Uterus (tissue), 4 donors: ENCODE results near the gene RBM15. TPM values are rescaled to one million over a fixed set of nuclear protein-coding genes. Genes with fewer than 3 reads are reported as not detected.

Experiments used
- DNase-seq, 2 donors: peaks; one replicate each; pipeline ENCODE4 v3.0.0-alpha.2; 2019 to 2020
- H3K27ac ChIP-seq, 2 donors: fragments of 200-600 bp; sonication (generic); 1 replicate in 1 of 2; 2 replicates in 1 of 2; pipeline ENCODE4 v1.5.1; 2016 to 2018
- H3K27me3 ChIP-seq, 2 donors: fragments of 200-600 bp; sonication (generic); one replicate each; pipeline ENCODE4 v1.5.1; 2018 to 2019; ENCODE audit warnings: control low read depth in 1 of 2
- H3K36me3 ChIP-seq, 2 donors: fragments of 200-600 bp; sonication (generic); one replicate each; pipeline ENCODE4 v1.5.1; 2019; ENCODE audit warnings: control low read depth in 1 of 2
- H3K4me1 ChIP-seq, 2 donors: fragments of 200-600 bp; sonication (generic); one replicate each; pipeline ENCODE4 v1.5.1; 2018 to 2019; ENCODE audit warnings: control low read depth in 1 of 2
- H3K4me3 ChIP-seq, 2 donors: fragments of 200-600 bp; sonication (generic); 1 replicate in 1 of 2; 2 replicates in 1 of 2; pipeline ENCODE4 v1.5.1; 2018 to 2019; ENCODE audit warnings: mild to moderate bottlenecking in 1 of 2
- H3K9me3 ChIP-seq, 2 donors: fragments of 200-600 bp; sonication (generic); one replicate each; pipeline ENCODE4 v1.5.1; 2019; ENCODE audit warnings: control low read depth in 1 of 2
- POLR2A ChIP-seq, 2 donors: fragments of 450-650 bp; IDR thresholded peaks; one replicate each; pipeline ENCODE4 v1.6.1; 2016; ENCODE audit warnings: antibody characterized with exemption in 2 of 2, mild to moderate bottlenecking in 1 of 2, moderate library complexity in 1 of 2
- intact Hi-C: fragments of 100-400 bp; cut with DNase I; formaldehyde crosslinking; loops from one replicate; pipeline ENCODE4 v1.15.1; 2023; ENCODE audit warnings: low total_unique reads
- total RNA-seq, 4 donors: library from RNA; depleted of rRNA in 3 of 4; stranded (reverse); fragments of >200 nt in 3 of 4; gene quantifications; one replicate each; pipeline versions ENCODE4 v1.1.0 to v1.2.4, GENCODE V29; 2014 to 2023
- TF ChIP-seq, protein P1 (sequence below), 4 experiments: fragments of 200-600 bp in 2 of 4; fragments of 450-650 bp in 2 of 4; sonication (generic) in 2 of 4; IDR thresholded peaks; one replicate each; pipeline ENCODE4 v1.5.1; 2016 to 2019; ENCODE audit warnings: antibody characterized with exemption in 4 of 4, mild to moderate bottlenecking in 2 of 4, moderate library complexity in 1 of 4
- donor health status: DM: yes; HTN: yes; CAD: no.

Gene RBM15
- total RNA-seq, 4 donors from 2014 or later: 9.2 to 71.1 (median 20.8) TPM

DNA sequence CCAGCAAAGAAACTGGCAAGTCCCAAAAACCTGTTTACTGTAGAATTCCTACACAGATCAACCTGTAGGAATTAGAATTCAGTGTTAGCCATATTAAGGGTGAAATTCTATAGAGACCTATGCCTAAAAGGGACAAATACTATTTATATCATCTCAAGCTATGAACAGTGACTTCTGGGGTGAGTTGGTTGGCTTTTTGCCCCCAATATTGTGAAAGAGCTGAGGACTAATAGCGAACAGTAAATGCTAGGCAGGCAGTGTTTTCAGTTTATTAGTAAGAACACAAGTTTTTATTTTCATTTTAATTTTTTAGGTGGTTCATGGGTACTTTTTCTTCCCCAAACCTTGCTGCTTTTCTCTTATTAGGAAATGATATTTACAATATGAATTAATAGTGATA lies 36.3 kb downstream of the RBM15 start:
- H3K9me3 ChIP-seq: no peaks in the 10 kb centered on the region
- TF ChIP-seq POLR2A (IDR thresholded peaks at IDR 0.05): no peak
- TF ChIP-seq, protein P1, sequence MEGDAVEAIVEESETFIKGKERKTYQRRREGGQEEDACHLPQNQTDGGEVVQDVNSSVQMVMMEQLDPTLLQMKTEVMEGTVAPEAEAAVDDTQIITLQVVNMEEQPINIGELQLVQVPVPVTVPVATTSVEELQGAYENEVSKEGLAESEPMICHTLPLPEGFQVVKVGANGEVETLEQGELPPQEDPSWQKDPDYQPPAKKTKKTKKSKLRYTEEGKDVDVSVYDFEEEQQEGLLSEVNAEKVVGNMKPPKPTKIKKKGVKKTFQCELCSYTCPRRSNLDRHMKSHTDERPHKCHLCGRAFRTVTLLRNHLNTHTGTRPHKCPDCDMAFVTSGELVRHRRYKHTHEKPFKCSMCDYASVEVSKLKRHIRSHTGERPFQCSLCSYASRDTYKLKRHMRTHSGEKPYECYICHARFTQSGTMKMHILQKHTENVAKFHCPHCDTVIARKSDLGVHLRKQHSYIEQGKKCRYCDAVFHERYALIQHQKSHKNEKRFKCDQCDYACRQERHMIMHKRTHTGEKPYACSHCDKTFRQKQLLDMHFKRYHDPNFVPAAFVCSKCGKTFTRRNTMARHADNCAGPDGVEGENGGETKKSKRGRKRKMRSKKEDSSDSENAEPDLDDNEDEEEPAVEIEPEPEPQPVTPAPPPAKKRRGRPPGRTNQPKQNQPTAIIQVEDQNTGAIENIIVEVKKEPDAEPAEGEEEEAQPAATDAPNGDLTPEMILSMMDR (IDR thresholded peaks at IDR 0.05): no peak
- H3K36me3 ChIP-seq: no peaks in the 10 kb centered on the region
- H3K27me3 ChIP-seq: no peaks in the 10 kb centered on the region
- no peak overlapping the region for H3K27ac ChIP-seq
- intact Hi-C loops: no loop called here
- no peak overlapping the region for H3K4me3 ChIP-seq
- DNase-seq: no peak
- H3K4me1 ChIP-seq: no peaks in the 10 kb centered on the region

DNA sequence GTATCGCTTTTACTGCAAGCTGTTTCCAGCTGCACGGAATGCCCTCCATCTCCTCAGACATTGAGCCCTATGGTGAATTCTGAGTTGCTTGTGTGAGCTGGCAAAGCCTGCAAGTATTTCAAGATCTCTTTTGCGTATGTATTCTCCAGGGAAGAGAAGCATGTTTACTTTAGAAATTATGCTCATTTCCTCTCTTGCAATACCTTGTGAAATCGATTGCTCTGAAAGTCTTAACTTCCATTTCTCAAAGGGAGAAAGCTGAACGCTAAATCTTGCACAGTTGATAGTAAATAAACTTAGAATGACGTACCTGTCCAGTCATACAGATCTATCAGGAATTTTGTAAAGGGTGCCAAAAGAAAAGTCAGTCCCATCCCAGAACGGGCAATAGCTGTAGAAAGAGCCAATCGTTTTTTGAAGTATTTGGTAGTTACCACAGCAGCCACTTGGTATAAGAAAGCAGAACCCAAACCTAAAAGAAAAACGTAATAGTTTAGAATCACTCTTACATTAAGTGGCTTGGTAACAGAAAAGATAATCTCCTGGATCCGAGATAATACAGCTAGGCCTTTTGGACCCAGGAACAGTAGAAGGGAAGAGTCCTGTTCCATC lies 41.6 kb downstream of the RBM15 start:
- Histone ChIP-seq H3K36me3 (no peaks in the 10 kb centered on the region), H3K4me1 (no peaks in the 10 kb centered on the region), H3K27me3 (no peaks in the 10 kb centered on the region), H3K9me3 (no peaks in the 10 kb centered on the region), H3K4me3 (no peak overlapping the region), H3K27ac (no peak overlapping the region)
- no peak for DNase-seq
- intact Hi-C loops: loop anchor here (2.0 kb wide), 1 partner anchor 56 kb away; no protein-coding TSS in a partner anchor
- TF ChIP-seq POLR2A (IDR thresholded peaks at IDR 0.05): no peak
- TF ChIP-seq, protein P1 (IDR thresholded peaks at IDR 0.05): no peak

DNA sequence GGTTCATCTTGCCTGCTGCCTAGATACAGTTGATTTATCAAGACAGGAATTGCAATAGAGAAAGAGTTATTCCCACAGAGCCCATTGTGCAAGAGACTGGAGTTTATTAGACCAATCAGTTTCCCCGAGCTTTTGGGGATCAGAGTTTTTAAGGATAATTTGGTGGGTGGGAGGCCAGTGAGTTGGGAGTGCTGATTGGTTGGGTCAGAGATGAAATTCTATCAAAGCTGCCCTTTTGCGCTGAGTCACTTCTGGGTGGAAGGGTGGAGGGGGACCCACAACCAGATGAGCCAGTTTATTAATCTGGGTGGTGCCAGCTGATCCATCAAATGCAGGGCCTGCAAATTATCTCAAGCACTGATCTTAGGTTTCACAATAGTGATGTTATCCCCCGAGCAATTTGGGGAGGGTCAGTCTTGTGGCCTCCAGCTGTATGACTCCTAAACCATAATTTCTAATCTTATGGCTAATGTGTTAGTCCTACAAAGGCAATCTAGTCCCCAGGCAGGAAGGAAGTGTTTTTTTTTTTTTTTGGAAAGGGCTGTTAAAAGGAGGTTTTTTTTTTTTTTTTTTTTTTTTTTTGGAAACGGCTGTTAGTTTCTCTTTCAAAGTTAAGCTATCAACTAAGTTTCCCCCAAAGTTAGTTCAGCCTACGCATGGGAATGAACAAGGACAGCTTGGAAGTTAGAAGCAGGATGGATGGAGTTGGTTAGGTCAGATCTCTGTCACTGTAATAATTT lies 44.2 kb downstream of the RBM15 start:
- H3K27me3 ChIP-seq: no peaks in the 10 kb centered on the region
- no peaks in the 10 kb centered on the region for H3K4me1 ChIP-seq
- H3K4me3 ChIP-seq: no peak overlapping the region
- DNase-seq: no peak
- intact Hi-C loops: no loop called here
- TF ChIP-seq, protein P1 (IDR thresholded peaks at IDR 0.05): no peak
- no peak for TF ChIP-seq POLR2A (IDR thresholded peaks at IDR 0.05)
- H3K36me3 ChIP-seq: no peaks in the 10 kb centered on the region
- no peaks in the 10 kb centered on the region for H3K9me3 ChIP-seq
- H3K27ac ChIP-seq: peak overlapping the region in 1 of 2 donors; percentile 13

GRCh38 chr1:110384581-110385321 lies 45.6 kb downstream of the RBM15 start:
- Histone ChIP-seq H3K27me3 (no peaks in the 10 kb centered on the region), H3K4me1 (no peaks in the 10 kb centered on the region), H3K4me3 (no peak overlapping the region), H3K9me3 (no peaks in the 10 kb centered on the region), H3K27ac (no peak overlapping the region), H3K36me3 (no peaks in the 10 kb centered on the region)
- no peak for DNase-seq
- no peak for TF ChIP-seq POLR2A (IDR thresholded peaks at IDR 0.05)
- TF ChIP-seq, protein P1 (IDR thresholded peaks at IDR 0.05): no peak
- intact Hi-C loops: no loop called here

- Histone ChIP-seq H3K4me3 (no peak overlapping the region), H3K9me3 (no peaks in the 10 kb centered on the region), H3K36me3 (no peaks in the 10 kb centered on the region), H3K27me3 (no peaks in the 10 kb centered on the region), H3K4me1 (no peaks in the 10 kb centered on the region), H3K27ac (no peak overlapping the region)
- TF ChIP-seq, protein P1 (IDR thresholded peaks at IDR 0.05): no peak
- TF ChIP-seq POLR2A (IDR thresholded peaks at IDR 0.05): no peak
- intact Hi-C loops: no loop called here
- no peak for DNase-seq
Measured at GRCh38 chr1:110385369-110385768, 46.2 kb downstream of the RBM15 start.
